HG03558 (cell line): ENCODE measurements around the gene PDK4.
"Not testable (repeated sequence)": the region's sequence is repeated elsewhere in the genome, so short reads cannot be mapped to it uniquely, and the experiment has no call there.

Experiments used
- ATAC-seq: cut with Tn5 transposase; IDR thresholded peaks from one replicate; pipeline ENCODE4 v1.9.1; 2021; ENCODE audit warnings: moderate number of reproducible peaks; ENCODE audit not compliant: unreplicated experiment; ENCODE audit errors: extremely low read depth

Gene PDK4

DNA sequence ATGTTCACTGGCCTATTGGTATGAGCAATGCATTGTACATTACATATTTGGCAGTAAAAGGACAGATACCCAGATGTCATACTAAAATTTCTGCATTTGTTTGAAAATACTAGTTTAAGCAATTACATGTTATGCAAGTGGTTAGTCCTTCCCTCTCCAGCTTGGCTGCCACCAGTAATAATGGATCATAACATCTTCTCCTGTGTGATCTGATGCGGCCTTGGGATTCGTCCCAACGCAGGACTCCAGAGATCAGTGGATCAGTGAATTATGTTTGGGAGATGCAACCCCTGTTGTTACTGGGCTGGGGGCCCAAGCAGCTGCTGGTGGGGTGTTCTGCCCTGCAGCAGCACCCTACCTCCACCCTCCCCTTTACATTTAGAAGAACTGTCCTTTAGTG is 11.2 kb upstream of the PDK4 start:
- no peak for ATAC-seq

DNA sequence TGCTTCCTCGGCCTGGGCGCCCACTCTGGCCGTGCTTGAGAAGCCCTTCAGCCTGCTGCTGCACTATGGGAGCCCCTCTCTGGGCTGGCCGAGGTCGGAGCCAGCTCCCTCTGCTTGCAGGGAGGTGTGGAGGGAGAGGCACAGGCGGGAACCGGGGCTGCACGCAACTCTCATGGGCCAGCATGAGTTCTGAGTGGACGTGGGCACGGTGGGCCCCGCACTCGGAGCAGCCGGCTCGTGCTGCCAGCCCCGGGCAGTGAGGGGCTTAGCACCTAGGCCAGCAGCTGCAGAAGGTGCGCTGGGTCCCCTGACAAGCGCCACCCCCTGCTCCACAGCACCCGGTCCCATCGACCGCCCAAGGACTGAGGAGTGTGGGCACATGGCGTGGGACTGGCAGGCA is 9.0 kb upstream of the PDK4 start:
- ATAC-seq: no peak

DNA sequence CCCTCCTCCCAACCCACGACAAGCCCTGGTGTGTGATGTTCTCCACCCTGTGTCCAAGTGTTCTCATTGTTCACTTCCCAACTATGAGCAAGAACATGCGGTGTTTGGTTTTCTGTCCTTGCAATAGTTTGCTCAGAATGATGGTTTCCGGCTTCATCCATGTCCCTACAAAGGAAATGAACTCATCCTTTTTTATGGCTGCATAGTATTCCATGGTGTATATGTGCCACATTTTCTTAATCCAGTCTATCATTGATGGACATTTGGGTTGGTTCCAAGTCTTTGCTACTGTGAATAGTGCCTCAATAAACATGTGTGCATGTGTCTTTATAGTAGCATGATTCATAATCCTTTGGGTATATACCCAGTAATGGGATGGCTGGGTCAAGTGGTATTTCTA is 8.5 kb upstream of the PDK4 start:
- ATAC-seq: not testable (repeated sequence)

DNA sequence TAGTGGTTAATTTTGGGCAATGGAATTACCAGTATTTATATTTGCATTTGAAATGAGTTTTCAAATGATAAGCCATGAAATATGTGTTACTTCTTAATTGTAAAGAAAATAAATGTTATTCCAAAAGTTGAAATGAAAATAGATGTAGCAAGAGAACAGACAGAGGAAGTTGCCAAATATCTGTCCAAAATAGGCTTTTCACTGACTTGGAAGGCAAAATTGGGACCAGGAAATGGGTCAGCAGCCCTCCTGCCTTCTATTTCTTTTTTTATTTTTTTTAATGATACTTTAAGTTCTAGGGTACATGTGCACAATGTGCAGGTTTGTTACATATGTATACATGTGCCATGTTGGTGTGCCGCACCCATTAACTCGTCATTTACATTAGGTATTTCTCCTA is 8.1 kb upstream of the PDK4 start:
- not testable (repeated sequence) for ATAC-seq

DNA sequence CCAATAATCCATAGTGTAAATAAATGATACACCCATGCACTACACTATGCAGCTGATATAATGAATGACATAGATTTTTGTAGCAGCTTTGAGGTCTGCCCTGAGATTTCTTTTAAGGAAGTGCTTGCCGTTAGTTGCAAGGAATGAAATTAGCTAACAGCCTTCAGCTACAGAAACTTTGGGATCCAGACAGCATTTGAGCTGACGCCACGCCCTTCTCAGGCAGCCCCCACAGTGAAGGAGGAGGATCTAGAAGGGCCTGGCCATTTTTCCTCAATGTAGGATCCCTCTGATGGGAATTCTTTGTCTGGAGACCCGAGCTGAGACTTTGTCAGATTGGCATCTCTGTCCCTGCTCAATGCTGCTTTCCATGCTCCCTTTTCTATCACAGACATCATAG is 6.1 kb upstream of the PDK4 start:
- ATAC-seq: no peak

DNA sequence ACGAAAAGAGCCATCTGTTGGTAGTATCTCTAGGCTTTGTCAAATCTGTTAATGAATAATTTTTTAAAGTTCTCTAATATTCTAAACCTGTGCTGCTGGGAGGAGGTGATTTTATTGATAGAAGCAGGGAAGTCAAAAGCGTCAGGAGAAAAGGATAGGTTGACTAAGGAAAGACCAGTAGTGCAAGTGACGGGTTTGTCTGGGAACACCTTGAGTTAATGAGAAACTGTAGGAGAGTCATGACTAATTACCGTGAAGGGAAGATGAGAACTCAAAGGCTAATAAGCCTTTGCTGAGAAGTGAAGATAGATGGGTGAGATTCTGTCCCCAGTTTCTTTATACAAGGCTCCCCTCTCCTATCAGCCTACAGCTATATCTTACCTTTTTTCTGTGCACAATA is 5.0 kb upstream of the PDK4 start:
- ATAC-seq: no peak

DNA sequence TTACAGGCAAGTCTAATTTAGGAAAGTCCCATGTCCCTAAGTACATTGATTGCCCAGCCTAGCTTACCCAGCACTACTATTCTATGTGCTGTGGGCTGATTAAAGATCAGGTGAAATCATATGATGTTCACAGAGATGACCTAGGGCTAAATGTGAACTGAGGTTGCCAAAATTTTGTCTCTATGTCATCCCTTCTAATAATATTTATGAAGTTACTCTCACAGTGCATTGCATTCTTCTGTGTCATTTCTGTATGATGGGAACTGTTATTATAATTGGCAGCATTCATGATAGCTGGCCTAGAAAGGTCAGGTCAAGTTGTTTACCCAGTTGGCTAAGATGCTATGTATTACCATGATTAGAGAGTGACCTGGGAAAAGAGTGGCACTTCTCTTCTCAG is 2.8 kb upstream of the PDK4 start:
- ATAC-seq: no peak

DNA sequence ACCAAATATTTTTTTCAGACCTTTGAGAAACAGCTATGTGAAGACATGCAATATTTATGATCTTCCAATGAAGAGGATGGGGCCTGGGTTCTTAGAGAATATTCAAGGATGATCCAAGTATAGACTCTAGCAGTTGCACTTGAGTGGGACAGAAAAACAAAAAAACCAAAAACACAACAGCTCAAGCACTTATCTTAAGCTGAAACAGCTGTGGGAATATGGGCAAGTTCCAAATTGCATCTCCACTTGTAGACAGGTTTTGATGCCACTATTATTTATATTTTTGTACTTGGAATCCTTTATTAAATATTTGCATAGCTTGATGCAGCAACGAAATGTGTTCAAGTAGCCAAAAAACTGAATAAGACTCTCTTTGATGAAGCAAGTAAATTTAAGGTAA is 2.2 kb upstream of the PDK4 start:
- no peak for ATAC-seq

DNA sequence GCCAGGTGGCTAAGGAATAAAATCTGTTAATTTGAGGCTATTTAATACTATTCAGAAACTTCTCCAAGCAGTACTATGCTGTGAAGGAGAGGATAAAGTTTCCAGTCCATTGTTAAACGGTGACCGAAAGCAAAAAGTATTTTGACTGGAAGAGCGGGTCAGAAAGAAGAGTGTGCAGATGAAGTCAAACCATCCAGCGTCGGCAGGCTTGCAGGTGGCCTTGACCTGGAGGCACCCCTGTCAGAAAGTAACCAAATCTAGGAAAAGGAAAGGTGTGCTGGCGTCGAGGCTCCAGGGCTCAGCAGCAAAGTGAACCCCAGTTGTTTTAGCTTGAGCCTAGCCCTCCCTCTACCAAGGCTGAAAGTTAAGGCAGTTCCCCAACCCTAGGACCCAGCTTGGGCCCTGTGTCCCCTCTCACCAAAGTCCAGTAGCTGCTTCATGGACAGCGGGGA is 544 bp downstream of the PDK4 start:
- ATAC-seq: no peak

DNA sequence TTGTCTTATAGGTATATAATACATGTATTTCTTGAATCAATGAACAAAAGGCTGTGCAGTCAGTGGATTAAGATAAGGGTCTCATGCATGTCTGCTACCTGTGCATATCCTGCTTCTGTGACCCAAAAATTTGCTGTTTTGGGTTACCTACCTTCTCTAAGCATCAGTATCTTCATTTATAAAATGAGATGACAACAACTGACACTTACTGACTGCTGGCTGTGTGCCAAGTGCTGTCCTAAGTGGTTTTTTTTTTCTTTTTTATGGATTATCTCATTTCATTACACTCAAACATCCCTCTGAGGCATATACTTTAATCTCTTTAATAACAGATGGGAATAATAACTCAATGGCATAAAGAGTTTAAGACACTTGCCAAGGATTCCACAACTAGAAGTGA is 2.1 kb downstream of the PDK4 start:
- no peak for ATAC-seq

DNA sequence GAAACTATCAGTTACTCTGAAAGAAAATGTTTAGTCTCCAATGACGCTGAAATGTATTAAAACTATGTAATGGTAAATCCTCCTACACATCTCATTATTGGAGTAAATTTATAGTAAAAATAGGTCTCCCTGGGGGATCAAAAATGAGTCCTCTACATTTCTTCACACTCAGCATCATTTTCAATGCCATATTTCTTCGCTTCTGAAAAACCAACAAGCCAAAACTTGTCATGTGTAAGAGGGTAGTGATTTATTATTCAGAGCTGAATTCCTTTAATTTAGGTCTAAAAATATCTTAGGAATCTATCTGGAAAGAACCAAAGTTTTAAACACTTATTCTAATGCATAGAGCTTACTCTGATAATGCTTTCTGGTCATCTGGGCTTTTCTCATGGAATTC is 3.0 kb downstream of the PDK4 start:
- ATAC-seq: no peak

DNA sequence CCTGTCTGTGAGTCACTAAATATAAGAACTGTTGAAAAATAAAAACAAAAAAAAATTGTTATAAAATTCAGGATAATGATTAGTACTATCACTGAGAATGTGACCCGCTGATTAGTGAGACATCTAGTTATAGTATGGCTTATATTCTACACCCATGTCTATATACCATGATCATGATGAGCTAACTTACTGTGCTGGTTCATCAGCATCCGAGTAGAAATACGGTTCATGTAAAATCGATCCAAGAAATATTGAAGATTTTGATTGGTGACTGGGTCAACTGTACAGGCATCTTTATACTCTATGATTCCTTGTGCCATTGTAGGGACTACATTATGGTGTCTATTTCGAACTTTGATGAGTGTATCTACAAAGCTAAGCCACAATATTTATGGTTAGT is 3.7 kb downstream of the PDK4 start:
- no peak for ATAC-seq

DNA sequence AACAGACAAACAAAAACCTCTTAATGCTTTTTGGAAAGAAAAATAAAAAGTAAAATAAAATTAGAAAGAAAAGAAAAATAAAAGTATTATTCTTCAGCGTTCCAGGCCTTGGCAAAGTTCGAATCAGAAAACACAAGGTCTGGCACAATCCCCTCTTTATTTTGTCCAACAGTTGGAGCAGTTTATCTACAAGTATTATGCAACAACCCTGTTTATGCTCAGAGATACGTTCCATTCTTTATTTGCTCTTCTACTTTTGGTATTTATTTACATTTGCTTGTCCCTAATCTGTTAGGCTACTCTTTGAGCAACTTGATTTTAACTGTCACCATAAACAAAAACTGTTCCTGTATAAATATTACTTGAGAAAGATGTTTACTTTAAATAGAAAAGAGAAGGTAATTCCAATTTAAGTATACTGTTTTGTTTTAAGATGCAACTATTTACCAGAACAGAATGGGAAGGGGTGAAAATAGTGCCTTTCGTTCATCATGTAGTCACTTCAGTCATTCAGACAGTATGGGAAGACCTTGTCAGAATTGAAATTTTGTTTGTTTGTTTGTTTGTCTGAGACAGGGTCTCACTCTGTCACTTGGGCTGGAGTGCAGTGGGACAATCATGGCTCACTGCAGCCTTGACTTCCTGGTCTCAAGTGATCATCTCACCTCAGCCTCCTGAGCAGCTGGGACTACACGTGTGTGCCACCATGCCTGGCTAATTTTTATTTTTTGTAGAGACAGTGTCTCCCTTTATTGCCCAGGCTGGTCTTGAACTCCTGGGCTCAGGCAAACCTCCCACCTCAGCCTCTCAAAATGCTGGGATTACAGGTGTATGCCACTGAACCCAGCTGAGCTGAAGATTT is 5.7 kb downstream of the PDK4 start:
- ATAC-seq: no peak

DNA sequence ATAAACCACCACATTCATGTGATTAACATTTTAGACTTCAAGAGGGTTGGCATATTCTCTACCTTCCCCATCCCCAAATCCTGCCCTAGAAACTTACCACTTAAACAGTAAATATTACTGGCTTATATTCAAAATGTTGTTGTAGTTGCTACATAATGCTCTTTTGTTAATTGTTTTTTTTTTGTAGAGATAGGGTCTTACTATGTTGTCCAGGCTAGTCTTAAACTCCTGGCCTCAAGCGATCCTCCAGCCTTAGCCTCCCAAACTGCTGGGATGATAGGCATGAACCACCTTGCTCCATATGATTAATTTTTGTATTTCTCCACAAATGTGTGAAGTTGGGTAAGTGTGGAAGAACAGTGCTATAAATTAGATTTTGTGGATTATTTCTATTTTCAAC is 6.5 kb downstream of the PDK4 start:
- ATAC-seq: no peak

DNA sequence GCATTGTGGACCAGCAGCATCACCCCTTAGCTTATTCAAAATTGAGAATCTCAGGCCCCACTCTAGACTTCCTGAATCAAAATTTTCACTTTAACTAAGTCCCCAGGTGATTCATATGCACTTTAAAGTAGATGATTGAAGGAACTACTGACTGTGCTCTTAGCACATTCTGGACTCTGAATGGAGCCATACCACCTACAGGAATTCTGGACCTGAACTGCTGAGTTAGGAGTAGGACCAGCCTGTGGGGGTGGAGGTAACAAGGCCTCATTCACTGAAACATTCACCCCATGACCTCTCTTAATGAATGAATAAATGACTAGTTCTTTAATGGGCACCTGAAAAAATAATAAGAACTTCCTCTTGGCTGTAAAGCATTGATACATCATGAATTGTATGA is 7.3 kb downstream of the PDK4 start:
- ATAC-seq: no peak

DNA sequence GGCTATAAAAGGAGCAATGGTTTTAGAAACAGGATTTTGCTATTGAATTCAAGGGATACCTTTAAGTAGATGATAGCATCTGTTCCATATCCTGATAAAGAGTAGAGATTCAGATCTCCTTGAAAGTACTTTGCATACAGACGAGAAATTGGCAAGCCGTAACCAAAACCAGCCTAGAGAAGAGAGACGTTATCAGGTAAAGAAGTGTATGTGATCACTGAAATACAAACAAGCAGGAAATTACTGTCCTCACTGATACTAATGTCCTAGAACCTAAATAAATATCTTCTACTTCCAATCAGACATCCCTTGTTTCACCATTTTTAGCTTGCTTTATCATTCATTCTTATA is 9.4 kb downstream of the PDK4 start:
- ATAC-seq: no peak

DNA sequence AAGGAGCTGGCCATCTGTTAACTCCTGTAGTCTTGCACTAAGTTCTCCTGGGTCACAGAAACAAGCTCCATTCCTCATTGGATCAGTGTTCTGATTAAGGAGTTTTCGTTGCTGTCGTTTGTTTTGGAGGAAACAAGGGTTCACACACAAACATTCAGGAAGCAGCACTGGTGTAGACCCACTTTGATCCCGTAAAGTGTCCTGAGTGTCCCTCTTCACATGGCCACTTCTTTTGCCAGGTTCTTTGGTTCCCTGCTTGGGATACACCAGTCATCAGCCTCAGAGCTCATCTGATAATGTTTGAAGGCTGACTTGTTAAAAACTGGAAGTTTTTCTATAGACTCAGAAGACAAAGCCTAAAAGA is 10.9 kb downstream of the PDK4 start:
- ATAC-seq: no peak

DNA sequence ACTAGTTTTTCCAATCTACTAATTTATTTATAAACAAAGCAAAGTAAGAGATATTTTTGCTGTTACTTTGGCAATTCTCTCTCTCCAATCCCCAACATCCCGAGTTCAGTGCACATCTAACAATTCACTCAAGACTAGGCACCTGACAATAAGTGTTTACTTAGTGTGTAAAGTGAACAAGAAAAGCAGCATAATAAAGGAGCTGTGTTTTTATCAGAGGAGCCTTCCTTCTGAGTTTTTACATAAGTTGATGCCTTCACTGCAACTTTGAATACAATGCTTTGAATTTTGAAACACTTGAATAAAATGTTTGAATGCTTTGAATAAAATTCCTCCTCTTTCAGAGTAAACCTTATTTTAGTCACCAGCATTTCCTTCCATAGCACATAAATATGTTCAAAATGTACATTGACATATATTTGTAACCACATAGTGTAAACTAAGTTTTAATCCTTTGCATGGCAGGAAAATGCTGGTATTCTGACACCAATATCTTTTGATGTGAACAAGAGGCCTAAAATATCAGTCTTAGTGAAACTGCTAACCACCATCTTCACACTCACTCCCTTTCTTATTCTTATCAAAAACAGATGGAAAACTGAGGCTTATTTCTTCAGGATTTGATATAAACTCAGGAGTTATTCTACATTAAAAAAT is 11.4 kb downstream of the PDK4 start:
- ATAC-seq: no peak

DNA sequence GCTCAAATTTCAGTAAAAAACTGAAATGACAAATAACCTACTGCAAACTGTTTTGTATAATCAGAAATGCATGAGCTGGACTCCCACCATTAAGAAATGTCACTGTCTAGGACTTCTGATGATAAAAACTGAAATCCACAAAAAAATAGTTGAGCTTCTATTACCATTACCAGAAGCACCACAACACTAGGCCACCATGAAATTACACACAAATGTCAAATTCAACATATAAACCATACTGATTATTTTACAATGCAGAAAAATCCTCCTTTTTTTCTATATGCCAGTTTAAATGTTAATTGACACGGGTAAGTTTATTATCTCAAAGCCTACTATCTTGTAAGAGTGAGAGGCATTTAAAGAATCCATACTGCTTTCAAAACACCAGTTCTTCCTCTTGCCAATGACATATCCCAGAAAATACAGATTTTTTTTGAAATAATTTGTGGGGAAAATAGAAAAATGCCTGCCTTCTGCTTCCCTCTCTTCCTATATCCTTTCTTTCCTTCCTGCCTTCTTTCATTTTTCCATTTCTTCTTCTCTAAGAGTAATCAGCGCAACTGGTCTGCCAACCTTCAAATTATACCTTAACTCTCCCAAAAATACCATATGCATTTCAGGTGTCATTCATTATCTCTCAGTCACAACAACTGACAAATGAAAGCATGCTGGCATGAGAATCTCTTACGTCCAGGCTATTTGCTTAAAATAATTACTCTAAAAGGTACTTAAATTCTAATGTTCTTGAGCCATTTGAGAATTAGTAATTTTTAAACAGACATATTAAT is 12.3 kb downstream of the PDK4 start:
- ATAC-seq: no peak

DNA sequence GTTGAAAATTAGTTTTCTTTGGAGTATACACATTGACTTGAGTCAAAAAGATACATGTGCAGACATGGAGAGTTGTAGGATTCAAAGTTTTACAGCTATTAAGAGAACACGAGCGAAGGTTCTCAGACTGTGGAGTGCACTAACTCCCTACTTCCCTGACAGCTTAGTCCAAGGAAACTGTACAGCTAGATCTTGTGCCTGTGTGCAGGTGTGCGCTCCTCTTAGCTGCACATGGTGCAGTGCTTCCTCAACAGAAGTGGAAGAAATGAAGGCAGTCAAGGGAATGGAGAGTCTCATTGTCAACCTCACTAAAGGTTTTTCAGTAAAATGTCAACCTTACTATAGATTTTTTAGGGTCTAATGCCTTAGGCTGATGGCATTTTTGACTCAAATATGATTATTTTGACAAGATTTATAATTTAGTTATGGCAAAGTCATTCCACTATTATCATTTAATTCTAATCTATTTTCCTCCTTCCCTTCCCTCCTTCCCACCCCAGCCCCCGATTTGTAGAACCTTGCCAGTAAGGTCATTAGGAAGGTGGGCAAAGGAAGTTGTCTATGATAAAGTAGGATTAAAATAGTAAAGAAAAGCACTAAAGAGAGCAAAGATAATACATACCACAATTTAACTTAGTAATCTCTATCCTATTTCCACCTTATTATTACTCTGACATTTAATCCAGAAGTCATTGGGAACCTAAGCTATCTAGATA is 13.6 kb downstream of the PDK4 start:
- ATAC-seq: no peak

DNA sequence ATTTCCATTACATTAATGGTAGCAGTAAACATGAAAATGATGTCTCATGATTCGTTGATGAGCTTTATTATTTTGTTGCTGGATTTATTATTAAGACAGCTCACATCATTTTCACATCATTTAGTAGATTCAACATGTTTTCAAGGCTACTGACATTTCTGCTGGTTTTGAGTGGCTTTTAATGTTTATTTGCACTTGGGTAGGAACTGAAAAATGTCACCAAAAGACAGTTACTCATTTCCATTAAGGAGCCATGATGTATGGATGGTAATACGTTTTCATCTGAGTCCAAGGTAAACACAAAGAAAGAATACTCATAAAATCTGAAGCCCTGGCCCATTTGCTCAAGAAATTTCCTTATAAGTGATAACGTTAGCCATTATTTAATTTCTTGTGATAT is 14.8 kb downstream of the PDK4 start:
- ATAC-seq: no peak
